Measurements from ENCODE around the gene CUX1. TPM values are rescaled to one million over a fixed set of nuclear protein-coding genes. Genes with fewer than 3 reads are reported as not detected.

The CUX1 gene
- total and polyA plus RNA-seq, 4 donors: 40.5 to 138 (median 69.1) TPM

GRCh38 chr7:101824440-101824839 lies 7.0 kb downstream of the CUX1 start:
- 86 to 91% methylated on average over 8 of the region's 8 CpGs for WGBS, 2 donors
- TF ChIP-seq CTCF (IDR thresholded peaks at IDR 0.05; ENCODE audit: control extremely low read depth, extremely low read depth): no peak
- no peak for DNase-seq

GRCh38 chr7:101826081-101826835 lies 8.8 kb downstream of the CUX1 start:
- DNase-seq (no peak), ATAC-seq (ENCODE audit: insufficient read depth, low FRiP score) (no peak)
- H3K27ac ChIP-seq (ENCODE audit: low read depth in 1 of 2, low read length in 1 of 2): no peak overlapping the region
- no peak overlapping the region for H3K9ac ChIP-seq (ENCODE audit: insufficient read depth in 1 of 2, low read length in 2 of 2)
- no peaks in the 10 kb centered on the region for H3K9me3 ChIP-seq (ENCODE audit: control insufficient read depth in 4 of 4, insufficient read depth in 3 of 4, low read length in 3 of 4)
- H3K4me3 ChIP-seq: no peak overlapping the region
- H3K4me1 ChIP-seq (ENCODE audit: control insufficient read depth in 5 of 5, insufficient read depth in 5 of 5, low read length in 5 of 5): peaks cover 5 to 17% (median 7%) of the 10 kb centered on the region in 5 donors
- H3K36me3 ChIP-seq (ENCODE audit: control insufficient read depth in 4 of 4, insufficient read depth in 4 of 4, low read length in 4 of 4): peaks cover 0 to 3% (median 0%) of the 10 kb centered on the region in 4 donors
- TF ChIP-seq CTCF (IDR thresholded peaks at IDR 0.05; ENCODE audit: control extremely low read depth, extremely low read depth): no peak
- H3K27me3 ChIP-seq (ENCODE audit: control insufficient read depth in 3 of 3, insufficient read depth in 3 of 3, low read length in 2 of 3): no peaks in the 10 kb centered on the region
- WGBS, 2 donors: 87 to 90% methylated on average over 15 of the region's 15 CpGs

More at GRCh38 chr7:101824440-101824839, 7.0 kb downstream of the CUX1 start:
- no peak for ATAC-seq (ENCODE audit: insufficient read depth, low FRiP score)
- H3K4me3 ChIP-seq: no peak overlapping the region
- H3K27me3 ChIP-seq (ENCODE audit: control insufficient read depth in 3 of 3, insufficient read depth in 3 of 3, low read length in 2 of 3): no peaks in the 10 kb centered on the region
- H3K36me3 ChIP-seq (ENCODE audit: control insufficient read depth in 4 of 4, insufficient read depth in 4 of 4, low read length in 4 of 4): peaks cover 0 to under 1% (median 0%) of the 10 kb centered on the region in 4 donors
- no peak overlapping the region for H3K27ac ChIP-seq (ENCODE audit: low read depth in 1 of 2, low read length in 1 of 2)
- H3K9me3 ChIP-seq (ENCODE audit: control insufficient read depth in 4 of 4, insufficient read depth in 3 of 4, low read length in 3 of 4): no peaks in the 10 kb centered on the region
- peaks cover 7 to 14% (median 12%) of the 10 kb centered on the region in 5 donors for H3K4me1 ChIP-seq (ENCODE audit: control insufficient read depth in 5 of 5, insufficient read depth in 5 of 5, low read length in 5 of 5)
- no peak overlapping the region for H3K9ac ChIP-seq (ENCODE audit: insufficient read depth in 1 of 2, low read length in 2 of 2)

GRCh38 chr7:101828301-101829020 lies 11.0 kb downstream of the CUX1 start:
- Histone ChIP-seq H3K4me3 (no peak overlapping the region), H3K9me3 (ENCODE audit: control insufficient read depth in 4 of 4, insufficient read depth in 3 of 4, low read length in 3 of 4) (no peaks in the 10 kb centered on the region), H3K4me1 (ENCODE audit: control insufficient read depth in 5 of 5, insufficient read depth in 5 of 5, low read length in 5 of 5) (peaks cover 4 to 11% (median 5%) of the 10 kb centered on the region in 5 donors), H3K27ac (ENCODE audit: low read depth in 1 of 2, low read length in 1 of 2) (no peak overlapping the region), H3K27me3 (ENCODE audit: control insufficient read depth in 3 of 3, insufficient read depth in 3 of 3, low read length in 2 of 3) (no peaks in the 10 kb centered on the region), H3K36me3 (ENCODE audit: control insufficient read depth in 4 of 4, insufficient read depth in 4 of 4, low read length in 4 of 4) (peaks cover 0 to 7% (median 0%) of the 10 kb centered on the region in 4 donors), H3K9ac (ENCODE audit: insufficient read depth in 1 of 2, low read length in 2 of 2) (no peak overlapping the region)
- TF ChIP-seq CTCF (IDR thresholded peaks at IDR 0.05; ENCODE audit: control extremely low read depth, extremely low read depth): no peak
- 80 to 82% methylated on average over 11 of the region's 11 CpGs for WGBS, 2 donors
- DNase-seq (no peak), ATAC-seq (ENCODE audit: insufficient read depth, low FRiP score) (no peak)
